Tibial nerve (tissue), 4 donors: ENCODE measurements around the gene OR6S1. TPM values are rescaled to one million over a fixed set of nuclear protein-coding genes. Genes with fewer than 3 reads are reported as not detected.

Source experiments
- DNase-seq, 2 donors: peaks; one replicate each; pipeline ENCODE4 v3.0.0-alpha.2; 2019; ENCODE audit warnings: low spot score in 2 of 2
- H3K27ac ChIP-seq, 4 donors: fragments of 200-600 bp; sonication (generic) in 3 of 4; one replicate each; pipeline ENCODE4 v1.5.1; 2017 to 2019; ENCODE audit warnings: mild to moderate bottlenecking in 1 of 4
- H3K27me3 ChIP-seq, 2 donors: fragments of 200-600 bp; sonication (generic) in 1 of 2; one replicate each; pipeline versions ENCODE4 v1.5.1 to v1.6.0; 2017 to 2019
- H3K36me3 ChIP-seq, 3 donors: fragments of 200-600 bp; sonication (generic); one replicate each; pipeline ENCODE4 v1.5.1; 2018 to 2019
- H3K4me1 ChIP-seq, 4 donors: fragments of 200-600 bp; sonication (generic) in 3 of 4; one replicate each; pipeline ENCODE4 v1.5.1; 2017 to 2019
- H3K4me3 ChIP-seq, 4 donors: fragments of 200-600 bp; sonication (generic) in 3 of 4; one replicate each; pipeline ENCODE4 v1.5.1; 2017 to 2019; ENCODE audit warnings: mild to moderate bottlenecking in 1 of 4, moderate library complexity in 1 of 4
- H3K9me3 ChIP-seq, 4 donors: fragments of 200-600 bp; sonication (generic) in 3 of 4; one replicate each; pipeline ENCODE4 v1.5.1; 2017 to 2019
- CTCF ChIP-seq, 5 experiments: fragments of 200-600 bp in 3 of 5; fragments of 450-650 bp in 2 of 5; sonication (generic) in 3 of 5; IDR thresholded peaks; one replicate each; pipeline ENCODE4 v1.5.1; 2016 to 2019; ENCODE audit warnings: antibody characterized with exemption in 5 of 5, mild to moderate bottlenecking in 3 of 5, moderate library complexity in 2 of 5
- EP300 ChIP-seq, 2 donors: sonication (generic); formaldehyde crosslinking; IDR thresholded peaks; one replicate each; pipeline ENCODE4 v1.6.1; 2017; ENCODE audit warnings: antibody characterized with exemption in 2 of 2, mild to moderate bottlenecking in 1 of 2
- POLR2A ChIP-seq, 2 donors: fragments of 450-650 bp; IDR thresholded peaks; one replicate each; pipeline ENCODE4 v1.6.1; 2017; ENCODE audit warnings: antibody characterized with exemption in 2 of 2, mild to moderate bottlenecking in 2 of 2, moderate library complexity in 2 of 2
- WGBS, 2 donors: methylation state at CpG; one replicate each; pipeline ENCODE4 v1.1.5; 2018; 5-methylcytosine and 5-hydroxymethylcytosine counted together
- total RNA-seq, 4 donors: library from RNA; depleted of rRNA; stranded (reverse); fragments of >200 nt; gene quantifications; one replicate each; pipeline ENCODE4 v1.1.0, GENCODE V29; 2016

The OR6S1 gene
- total RNA-seq, 4 donors from 2014 or later: not detected

GRCh38 chr14:20659336-20659735, 17.8 kb upstream of the OR6S1 start:
- 68 to 73% methylated on average over 6 of the region's 6 CpGs for WGBS, 2 donors
- Histone ChIP-seq H3K4me3 (no peak overlapping the region), H3K36me3 (no peaks in the 10 kb centered on the region), H3K4me1 (peaks cover 0 to 13% (median 9%) of the 10 kb centered on the region in 4 donors), H3K9me3 (no peaks in the 10 kb centered on the region), H3K27ac (no peak overlapping the region), H3K27me3 (peaks cover 0 to 78% of the 10 kb centered on the region in 2 donors)
- no peak for TF ChIP-seq EP300 (IDR thresholded peaks at IDR 0.05)
- TF ChIP-seq CTCF (IDR thresholded peaks at IDR 0.05): no peak
- no peak for TF ChIP-seq POLR2A (IDR thresholded peaks at IDR 0.05)
- no peak for DNase-seq

DNA sequence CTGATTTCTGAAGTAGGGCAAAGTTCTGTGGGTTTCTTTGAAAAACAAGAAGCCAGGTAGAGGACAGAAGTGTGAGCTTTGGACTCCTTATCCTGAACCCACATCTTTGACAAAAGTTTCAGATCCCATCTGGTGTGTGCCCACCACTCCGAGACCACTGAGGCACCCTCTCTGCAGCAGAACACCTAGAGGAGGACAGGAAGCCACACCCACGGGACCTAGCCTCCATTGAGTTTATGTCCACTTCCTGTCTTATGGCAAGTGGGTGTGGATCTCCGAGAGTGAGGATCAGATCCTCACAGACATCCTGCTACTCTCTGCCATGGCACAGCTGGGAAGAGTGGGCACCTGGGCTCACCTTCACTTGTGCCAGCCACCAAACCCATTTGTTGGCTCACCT, 16.8 kb upstream of the OR6S1 start:
- DNase-seq: no peak
- Histone ChIP-seq H3K9me3 (no peaks in the 10 kb centered on the region), H3K27ac (no peak overlapping the region), H3K27me3 (peaks cover 0 to 79% of the 10 kb centered on the region in 2 donors), H3K4me1 (peaks cover 0 to 12% (median 8%) of the 10 kb centered on the region in 4 donors), H3K36me3 (no peaks in the 10 kb centered on the region), H3K4me3 (no peak overlapping the region)
- TF ChIP-seq EP300 (IDR thresholded peaks at IDR 0.05) (no peak), POLR2A (IDR thresholded peaks at IDR 0.05) (no peak), CTCF (IDR thresholded peaks at IDR 0.05) (no peak)
- WGBS, 2 donors: 51 to 87% methylated on average over 3 of the region's 3 CpGs

GRCh38 chr14:20657216-20658211, 16.0 kb upstream of the OR6S1 start:
- WGBS, 2 donors: 26 to 33% methylated on average over 27 to 28 of the region's 28 CpGs
- Histone ChIP-seq H3K36me3 (no peaks in the 10 kb centered on the region), H3K4me3 (no peak overlapping the region), H3K4me1 (peaks cover 0 to 12% (median 2%) of the 10 kb centered on the region in 4 donors), H3K27ac (no peak overlapping the region), H3K27me3 (peaks cover 0 to 86% of the 10 kb centered on the region in 2 donors), H3K9me3 (no peaks in the 10 kb centered on the region)
- TF ChIP-seq EP300 (IDR thresholded peaks at IDR 0.05) (no peak), POLR2A (IDR thresholded peaks at IDR 0.05) (no peak), CTCF (IDR thresholded peaks at IDR 0.05) (no peak)
- no peak for DNase-seq

DNA sequence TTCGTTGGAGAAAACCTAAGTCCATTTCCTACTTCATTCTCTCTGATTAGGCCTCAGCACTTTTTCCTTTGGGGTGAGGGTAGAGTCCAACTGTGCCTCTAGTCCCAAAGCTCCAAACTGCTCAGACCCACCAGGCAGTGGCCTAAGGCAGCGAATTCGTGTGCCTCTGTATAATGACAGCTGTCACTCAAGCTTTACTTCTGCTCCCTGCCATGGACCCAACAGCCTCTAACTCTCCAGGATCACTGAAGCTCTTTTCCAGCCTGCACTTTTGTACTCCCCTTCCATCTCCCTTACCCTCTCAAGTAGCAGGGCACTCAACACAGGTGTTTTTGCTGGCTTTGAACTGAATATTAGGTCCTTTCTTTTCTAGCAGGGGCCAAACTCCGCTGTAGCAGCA, 14.8 kb upstream of the OR6S1 start:
- no peak for TF ChIP-seq EP300 (IDR thresholded peaks at IDR 0.05)
- TF ChIP-seq POLR2A (IDR thresholded peaks at IDR 0.05): no peak
- TF ChIP-seq CTCF (IDR thresholded peaks at IDR 0.05): no peak
- peaks cover 0 to 91% of the 10 kb centered on the region in 2 donors for H3K27me3 ChIP-seq
- DNase-seq: no peak
- H3K36me3 ChIP-seq: no peaks in the 10 kb centered on the region
- no peaks in the 10 kb centered on the region for H3K9me3 ChIP-seq
- 79% methylated on average over 4 of the region's 4 CpGs for WGBS, 2 donors
- H3K27ac ChIP-seq: no peak overlapping the region
- H3K4me3 ChIP-seq: no peak overlapping the region
- H3K4me1 ChIP-seq: peaks cover 0 to 12% (median 2%) of the 10 kb centered on the region in 4 donors

DNA sequence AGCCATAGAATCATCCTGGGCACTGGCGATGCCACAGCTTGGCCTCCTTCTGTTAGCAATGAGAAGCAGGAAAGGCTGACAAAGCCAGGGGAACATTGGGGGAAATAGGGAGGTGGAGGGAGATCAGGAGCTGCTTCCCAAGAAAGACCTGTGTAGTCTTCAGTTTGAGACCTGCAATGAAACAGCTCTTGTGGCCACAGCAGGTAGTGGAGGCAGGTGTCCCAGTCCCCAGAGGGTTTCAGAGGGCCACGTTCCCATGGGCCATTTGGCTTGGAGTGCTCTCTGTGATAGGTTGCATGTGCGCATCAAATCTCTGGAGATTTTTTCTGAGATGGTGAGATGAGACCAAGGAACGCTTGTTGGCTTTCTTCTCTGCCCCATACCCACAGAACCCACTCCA, 14.4 kb upstream of the OR6S1 start:
- 80 to 88% methylated on average over 4 of the region's 4 CpGs for WGBS, 2 donors
- Histone ChIP-seq H3K4me1 (peaks cover 0 to 12% (median 2%) of the 10 kb centered on the region in 4 donors), H3K4me3 (no peak overlapping the region), H3K27ac (no peak overlapping the region), H3K36me3 (no peaks in the 10 kb centered on the region), H3K9me3 (no peaks in the 10 kb centered on the region), H3K27me3 (peaks cover 0 to 95% of the 10 kb centered on the region in 2 donors)
- DNase-seq: no peak
- no peak for TF ChIP-seq EP300 (IDR thresholded peaks at IDR 0.05)
- TF ChIP-seq POLR2A (IDR thresholded peaks at IDR 0.05): no peak
- TF ChIP-seq CTCF (IDR thresholded peaks at IDR 0.05): no peak
